Measurements from ENCODE around the gene PRF1. TPM values are rescaled to one million over a fixed set of nuclear protein-coding genes. Genes with fewer than 3 reads are reported as not detected.
A peak's percentile ranks its signal among the peaks of the same experiment; 100 is the strongest.

Gene PRF1
- total RNA-seq, 2 donors from 2014 or later = not detected

DNA sequence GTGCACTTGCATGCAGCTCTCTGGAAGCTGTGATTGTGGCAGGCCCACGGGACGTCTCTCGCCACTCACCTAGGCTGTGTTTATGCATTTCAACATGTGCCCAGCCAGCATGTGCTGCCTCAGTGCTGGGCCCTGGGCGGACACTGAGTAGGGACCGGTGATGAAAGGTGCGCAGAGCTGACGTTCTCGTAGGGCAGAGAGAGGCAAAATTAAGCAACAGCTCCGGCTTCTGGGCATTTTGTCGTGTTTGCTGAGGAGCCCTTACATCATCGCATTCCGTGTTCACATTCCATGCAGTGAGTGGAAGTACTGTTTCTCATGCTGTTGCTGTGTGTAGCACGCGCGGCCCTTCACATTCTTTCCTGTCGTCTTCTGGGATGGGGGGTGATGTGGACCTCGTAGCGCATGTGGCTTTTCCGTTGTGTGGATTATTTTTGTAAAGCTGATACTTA, 50.5 kb downstream of the PRF1 start:
- Histone ChIP-seq H3K36me3 (ENCODE audit: control insufficient read depth, insufficient read depth, low read length) (peaks cover 7% of the 10 kb centered on the region), H3K4me3 (ENCODE audit: low read length) (no peak overlapping the region), H3K9me3 (ENCODE audit: control insufficient read depth, low read length) (no peaks in the 10 kb centered on the region), H3K4me1 (ENCODE audit: control insufficient read depth, insufficient read depth, low read length) (no peaks in the 10 kb centered on the region), H3K9ac (ENCODE audit: extremely low read depth, low read length, poor library complexity, severe bottlenecking) (no peak overlapping the region), H3K27ac (ENCODE audit: low read depth, low read length) (peak overlapping the region; percentile 24), H3K27me3 (ENCODE audit: control insufficient read depth, insufficient read depth, low read length, poor library complexity, severe bottlenecking) (no peaks in the 10 kb centered on the region)
- Mint-ChIP-seq H3K9me3 (no peaks in the 10 kb centered on the region), H3K4me1 (no peaks in the 10 kb centered on the region), H3K36me3 (ENCODE audit: low read depth) (peaks cover 22% of the 10 kb centered on the region), H3K27me3 (ENCODE audit: insufficient read depth) (no peaks in the 10 kb centered on the region), H3K27ac (no peak overlapping the region), H3K4me3 (no peak overlapping the region)
- WGBS, 2 experiments (ENCODE audit: insufficient coverage in 1 of 2, insufficient read length in 1 of 2) = 92 to 95% methylated on average over 17 to 19 of the region's 19 CpGs
- no peak for DNase-seq
- TF ChIP-seq, protein P1, sequence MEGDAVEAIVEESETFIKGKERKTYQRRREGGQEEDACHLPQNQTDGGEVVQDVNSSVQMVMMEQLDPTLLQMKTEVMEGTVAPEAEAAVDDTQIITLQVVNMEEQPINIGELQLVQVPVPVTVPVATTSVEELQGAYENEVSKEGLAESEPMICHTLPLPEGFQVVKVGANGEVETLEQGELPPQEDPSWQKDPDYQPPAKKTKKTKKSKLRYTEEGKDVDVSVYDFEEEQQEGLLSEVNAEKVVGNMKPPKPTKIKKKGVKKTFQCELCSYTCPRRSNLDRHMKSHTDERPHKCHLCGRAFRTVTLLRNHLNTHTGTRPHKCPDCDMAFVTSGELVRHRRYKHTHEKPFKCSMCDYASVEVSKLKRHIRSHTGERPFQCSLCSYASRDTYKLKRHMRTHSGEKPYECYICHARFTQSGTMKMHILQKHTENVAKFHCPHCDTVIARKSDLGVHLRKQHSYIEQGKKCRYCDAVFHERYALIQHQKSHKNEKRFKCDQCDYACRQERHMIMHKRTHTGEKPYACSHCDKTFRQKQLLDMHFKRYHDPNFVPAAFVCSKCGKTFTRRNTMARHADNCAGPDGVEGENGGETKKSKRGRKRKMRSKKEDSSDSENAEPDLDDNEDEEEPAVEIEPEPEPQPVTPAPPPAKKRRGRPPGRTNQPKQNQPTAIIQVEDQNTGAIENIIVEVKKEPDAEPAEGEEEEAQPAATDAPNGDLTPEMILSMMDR (conservative IDR thresholded peaks at IDR 0.05) = no peak

DNA sequence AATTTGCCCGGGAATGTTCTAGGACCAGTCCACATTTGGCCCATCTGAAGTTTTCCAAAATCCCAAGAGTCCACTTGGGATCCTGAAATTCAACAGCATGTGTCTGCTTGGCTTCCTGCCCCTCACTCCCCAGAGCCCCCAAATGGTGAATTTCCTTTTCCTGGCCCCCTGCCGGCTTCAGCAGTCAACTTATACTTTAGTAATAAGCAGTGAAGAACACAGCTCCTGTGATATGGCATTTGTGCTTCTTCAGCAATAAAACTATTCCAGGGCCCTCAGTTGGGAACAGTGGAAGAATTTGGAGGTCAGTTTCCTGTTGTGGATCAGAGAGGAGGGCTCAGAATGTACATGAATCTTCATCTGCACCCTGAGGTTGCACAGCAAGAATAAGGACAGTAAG, 51.1 kb downstream of the PRF1 start:
- H3K9ac ChIP-seq (ENCODE audit: extremely low read depth, low read length, poor library complexity, severe bottlenecking) = no peak overlapping the region
- no peak overlapping the region for H3K4me3 ChIP-seq (ENCODE audit: low read length)
- TF ChIP-seq, protein P1 (conservative IDR thresholded peaks at IDR 0.05) = no peak
- Mint-ChIP-seq H3K27ac (no peak overlapping the region), H3K4me3 (no peak overlapping the region), H3K36me3 (ENCODE audit: low read depth) (peaks cover 22% of the 10 kb centered on the region), H3K9me3 (no peaks in the 10 kb centered on the region), H3K4me1 (no peaks in the 10 kb centered on the region), H3K27me3 (ENCODE audit: insufficient read depth) (no peaks in the 10 kb centered on the region)
- no peak for DNase-seq
- H3K36me3 ChIP-seq (ENCODE audit: control insufficient read depth, insufficient read depth, low read length) = peaks cover 7% of the 10 kb centered on the region
- H3K4me1 ChIP-seq (ENCODE audit: control insufficient read depth, insufficient read depth, low read length) = no peaks in the 10 kb centered on the region
- H3K9me3 ChIP-seq (ENCODE audit: control insufficient read depth, low read length) = no peaks in the 10 kb centered on the region
- 78 to 100% methylated on average over 1 to 2 of the region's 2 CpGs for WGBS, 2 experiments (ENCODE audit: insufficient coverage in 1 of 2, insufficient read length in 1 of 2)
- H3K27me3 ChIP-seq (ENCODE audit: control insufficient read depth, insufficient read depth, low read length, poor library complexity, severe bottlenecking) = no peaks in the 10 kb centered on the region
- no peak overlapping the region for H3K27ac ChIP-seq (ENCODE audit: low read depth, low read length)

DNA sequence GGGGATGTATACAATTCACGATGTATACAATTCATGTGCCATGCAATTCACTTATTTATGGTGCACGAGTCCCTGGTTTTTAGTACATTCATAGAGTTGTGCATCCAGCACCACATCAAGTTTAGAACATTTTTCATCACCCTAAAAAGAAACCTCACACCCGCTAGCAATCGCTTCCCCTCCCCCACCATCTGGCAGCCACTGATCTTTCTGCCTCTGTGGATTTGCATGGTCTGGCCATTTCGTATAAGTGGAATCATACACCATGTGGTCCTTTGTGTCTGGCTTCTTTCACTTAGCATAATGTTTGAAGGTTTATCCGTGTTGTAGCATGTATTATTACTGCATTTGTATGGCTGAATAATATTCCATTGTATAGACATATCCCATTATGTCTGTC, 52.1 kb downstream of the PRF1 start:
- DNase-seq = no peak
- H3K27ac ChIP-seq (ENCODE audit: low read depth, low read length) = no peak overlapping the region
- no peak overlapping the region for H3K9ac ChIP-seq (ENCODE audit: extremely low read depth, low read length, poor library complexity, severe bottlenecking)
- H3K27me3 ChIP-seq (ENCODE audit: control insufficient read depth, insufficient read depth, low read length, poor library complexity, severe bottlenecking) = no peaks in the 10 kb centered on the region
- H3K4me1 ChIP-seq (ENCODE audit: control insufficient read depth, insufficient read depth, low read length) = no peaks in the 10 kb centered on the region
- H3K36me3 ChIP-seq (ENCODE audit: control insufficient read depth, insufficient read depth, low read length) = peaks cover 7% of the 10 kb centered on the region
- Mint-ChIP-seq H3K4me3 (no peak overlapping the region), H3K27me3 (ENCODE audit: insufficient read depth) (no peaks in the 10 kb centered on the region), H3K36me3 (ENCODE audit: low read depth) (peaks cover 22% of the 10 kb centered on the region), H3K9me3 (no peaks in the 10 kb centered on the region), H3K27ac (no peak overlapping the region), H3K4me1 (no peaks in the 10 kb centered on the region)
- TF ChIP-seq, protein P1 (conservative IDR thresholded peaks at IDR 0.05) = no peak
- H3K4me3 ChIP-seq (ENCODE audit: low read length) = no peak overlapping the region
- no peaks in the 10 kb centered on the region for H3K9me3 ChIP-seq (ENCODE audit: control insufficient read depth, low read length)
- WGBS, 2 experiments (ENCODE audit: insufficient coverage in 1 of 2, insufficient read length in 1 of 2) = 88 to 89% methylated on average over 4 to 6 of the region's 6 CpGs
